ENCODE results near the gene RND3.

The RND3 gene

DNA sequence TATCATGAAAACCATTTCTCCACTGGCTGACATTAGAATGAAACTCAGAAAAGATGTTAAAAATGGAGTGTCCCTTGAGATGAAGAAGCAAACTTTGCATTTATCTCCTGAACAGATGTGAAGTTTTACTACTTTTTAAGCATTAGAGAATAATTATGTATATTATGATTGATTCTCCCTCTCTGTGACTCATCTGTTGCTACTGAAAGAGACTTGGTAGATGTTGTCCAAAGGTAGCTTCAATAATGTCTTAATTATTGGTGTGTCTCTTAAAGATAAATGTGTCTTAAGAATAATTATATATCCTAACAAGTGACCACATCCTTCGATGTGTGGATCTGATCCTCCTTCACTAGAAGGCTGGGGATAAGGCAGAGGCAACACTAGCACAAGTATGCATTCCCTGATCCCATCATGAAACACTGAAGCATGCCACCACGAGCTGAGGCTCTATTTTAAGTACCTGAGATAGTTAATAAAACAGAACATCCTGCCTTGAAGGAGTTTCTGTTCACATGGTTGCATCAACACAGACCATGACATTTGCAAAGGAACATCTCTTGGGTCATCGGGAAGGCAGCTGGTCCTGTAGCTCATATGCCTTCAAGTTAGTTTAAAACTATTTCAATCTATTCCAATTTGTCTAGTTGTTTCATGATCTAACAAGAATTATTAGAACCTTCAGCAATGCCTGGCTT lies 15.5 kb downstream of the RND3 start:
- DNase-seq (ENCODE audit: low spot score), result no peak

DNA sequence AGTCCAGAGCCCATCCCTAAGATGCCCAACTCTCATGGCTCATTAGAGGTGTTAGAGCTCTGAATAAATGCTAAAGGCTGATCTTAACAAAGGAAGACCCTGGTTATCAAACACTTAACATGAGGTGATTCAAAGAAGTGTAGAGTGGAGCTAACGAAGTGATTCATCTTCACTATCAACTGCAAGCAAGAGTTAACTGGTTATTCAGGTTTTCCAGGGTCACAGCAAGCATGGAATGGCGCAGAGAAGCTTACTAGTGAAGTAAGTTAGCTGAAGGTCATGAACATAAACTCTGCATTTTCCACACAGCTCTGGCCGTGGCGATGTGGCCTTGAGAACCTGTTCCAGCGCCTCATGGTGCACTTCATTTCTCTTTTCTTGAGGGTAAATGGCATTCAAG lies 17.0 kb downstream of the RND3 start:
- in situ Hi-C loops (cut with MboI; ENCODE audit: low sequenced_read_pairs, unreplicated experiment), result no loop called here
- DNase-seq (ENCODE audit: low spot score), result no peak

More for the DNA sequence above, 15.5 kb downstream of the RND3 start:
- TF ChIP-seq, protein P1, sequence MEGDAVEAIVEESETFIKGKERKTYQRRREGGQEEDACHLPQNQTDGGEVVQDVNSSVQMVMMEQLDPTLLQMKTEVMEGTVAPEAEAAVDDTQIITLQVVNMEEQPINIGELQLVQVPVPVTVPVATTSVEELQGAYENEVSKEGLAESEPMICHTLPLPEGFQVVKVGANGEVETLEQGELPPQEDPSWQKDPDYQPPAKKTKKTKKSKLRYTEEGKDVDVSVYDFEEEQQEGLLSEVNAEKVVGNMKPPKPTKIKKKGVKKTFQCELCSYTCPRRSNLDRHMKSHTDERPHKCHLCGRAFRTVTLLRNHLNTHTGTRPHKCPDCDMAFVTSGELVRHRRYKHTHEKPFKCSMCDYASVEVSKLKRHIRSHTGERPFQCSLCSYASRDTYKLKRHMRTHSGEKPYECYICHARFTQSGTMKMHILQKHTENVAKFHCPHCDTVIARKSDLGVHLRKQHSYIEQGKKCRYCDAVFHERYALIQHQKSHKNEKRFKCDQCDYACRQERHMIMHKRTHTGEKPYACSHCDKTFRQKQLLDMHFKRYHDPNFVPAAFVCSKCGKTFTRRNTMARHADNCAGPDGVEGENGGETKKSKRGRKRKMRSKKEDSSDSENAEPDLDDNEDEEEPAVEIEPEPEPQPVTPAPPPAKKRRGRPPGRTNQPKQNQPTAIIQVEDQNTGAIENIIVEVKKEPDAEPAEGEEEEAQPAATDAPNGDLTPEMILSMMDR (IDR thresholded peaks at IDR 0.05; ENCODE audit: borderline replicate concordance, control extremely low read depth, extremely low read depth, insufficient read depth, missing control alignments), result no peak
- in situ Hi-C loops (cut with MboI; ENCODE audit: low sequenced_read_pairs, unreplicated experiment), result no loop called here

DNA sequence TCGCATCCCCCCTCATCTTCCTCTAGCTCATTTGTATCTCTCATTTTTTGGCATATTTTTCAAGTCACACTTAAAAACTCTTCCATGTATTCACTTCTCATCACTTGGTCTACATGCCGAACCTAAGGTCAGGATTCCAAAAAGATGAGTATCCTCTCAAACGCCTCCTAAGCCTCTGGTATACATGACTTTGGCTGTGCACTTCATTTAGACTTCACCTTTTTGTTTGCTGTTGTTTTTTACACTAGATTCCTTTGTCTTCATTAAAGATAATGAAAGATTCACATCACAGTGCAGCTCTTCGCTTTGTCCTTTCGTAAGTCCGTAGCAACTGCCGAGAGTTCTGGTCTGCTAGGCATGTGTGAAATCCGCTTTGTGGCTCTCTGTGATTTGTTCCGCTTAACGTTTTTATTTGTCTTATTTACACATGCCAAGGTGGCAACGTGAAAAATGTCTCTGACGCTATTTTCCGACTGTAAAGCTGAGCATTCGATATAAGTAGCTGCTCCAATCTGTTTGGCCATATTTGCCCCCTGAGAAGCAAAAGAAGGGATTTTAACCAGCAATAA lies 17.7 kb downstream of the RND3 start:
- TF ChIP-seq, protein P1 (IDR thresholded peaks at IDR 0.05; ENCODE audit: borderline replicate concordance, control extremely low read depth, extremely low read depth, insufficient read depth, missing control alignments), result no peak
- in situ Hi-C loops (cut with MboI; ENCODE audit: low sequenced_read_pairs, unreplicated experiment), result no loop called here
- DNase-seq (ENCODE audit: low spot score), result no peak

More for the DNA sequence above, 17.0 kb downstream of the RND3 start:
- TF ChIP-seq, protein P1 (IDR thresholded peaks at IDR 0.05; ENCODE audit: borderline replicate concordance, control extremely low read depth, extremely low read depth, insufficient read depth, missing control alignments), result no peak

DNA sequence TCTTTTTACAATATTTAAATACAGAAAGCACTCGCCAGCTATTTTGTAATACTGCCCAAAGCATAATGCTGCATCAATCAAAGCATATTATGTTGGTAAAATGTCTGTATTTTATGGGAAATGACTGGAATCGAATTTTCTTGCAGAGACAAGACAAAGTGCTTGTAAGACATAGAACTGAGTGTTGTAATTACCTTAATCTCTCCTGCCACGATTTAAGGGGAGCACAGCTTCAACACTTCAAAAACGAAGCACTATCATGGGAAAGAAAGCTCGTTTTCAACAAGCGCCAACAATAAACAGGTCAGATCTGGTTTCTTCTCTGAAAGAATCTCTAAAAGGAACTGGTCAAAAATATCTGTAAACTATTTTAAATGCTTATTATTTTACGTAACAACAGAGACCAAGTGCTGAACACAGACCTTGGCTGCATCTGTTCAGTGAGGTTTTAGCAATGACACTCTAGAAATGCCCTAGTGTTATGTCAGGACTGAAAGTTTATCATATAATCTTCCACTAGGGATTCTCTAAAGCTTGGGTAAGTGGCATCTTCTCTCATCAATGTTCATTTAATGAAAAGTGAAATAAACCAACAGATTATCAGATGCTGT lies 19.0 kb downstream of the RND3 start:
- in situ Hi-C loops (cut with MboI; ENCODE audit: low sequenced_read_pairs, unreplicated experiment), result no loop called here
- no peak for DNase-seq (ENCODE audit: low spot score)
- TF ChIP-seq, protein P1 (IDR thresholded peaks at IDR 0.05; ENCODE audit: borderline replicate concordance, control extremely low read depth, extremely low read depth, insufficient read depth, missing control alignments), result no peak

DNA sequence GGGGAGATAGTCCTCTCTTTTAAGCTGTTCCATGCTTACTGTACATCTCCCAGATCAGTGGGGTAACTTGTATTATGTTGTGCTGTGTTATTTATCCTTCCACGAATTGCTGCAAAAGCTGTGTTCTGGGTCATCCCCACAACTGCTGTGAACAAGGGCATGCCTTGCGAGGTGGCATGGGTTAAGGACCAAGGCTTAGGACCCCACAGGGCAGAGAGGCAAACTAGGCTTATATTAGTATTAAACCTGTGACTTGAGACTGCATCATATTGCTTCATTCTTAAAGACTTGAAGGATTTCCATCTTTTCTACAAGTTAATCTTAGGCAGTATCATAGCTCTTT lies 19.9 kb downstream of the RND3 start:
- in situ Hi-C loops (cut with MboI; ENCODE audit: low sequenced_read_pairs, unreplicated experiment), result no loop called here
- DNase-seq (ENCODE audit: low spot score), result no peak
- TF ChIP-seq, protein P1 (IDR thresholded peaks at IDR 0.05; ENCODE audit: borderline replicate concordance, control extremely low read depth, extremely low read depth, insufficient read depth, missing control alignments), result no peak

DNA sequence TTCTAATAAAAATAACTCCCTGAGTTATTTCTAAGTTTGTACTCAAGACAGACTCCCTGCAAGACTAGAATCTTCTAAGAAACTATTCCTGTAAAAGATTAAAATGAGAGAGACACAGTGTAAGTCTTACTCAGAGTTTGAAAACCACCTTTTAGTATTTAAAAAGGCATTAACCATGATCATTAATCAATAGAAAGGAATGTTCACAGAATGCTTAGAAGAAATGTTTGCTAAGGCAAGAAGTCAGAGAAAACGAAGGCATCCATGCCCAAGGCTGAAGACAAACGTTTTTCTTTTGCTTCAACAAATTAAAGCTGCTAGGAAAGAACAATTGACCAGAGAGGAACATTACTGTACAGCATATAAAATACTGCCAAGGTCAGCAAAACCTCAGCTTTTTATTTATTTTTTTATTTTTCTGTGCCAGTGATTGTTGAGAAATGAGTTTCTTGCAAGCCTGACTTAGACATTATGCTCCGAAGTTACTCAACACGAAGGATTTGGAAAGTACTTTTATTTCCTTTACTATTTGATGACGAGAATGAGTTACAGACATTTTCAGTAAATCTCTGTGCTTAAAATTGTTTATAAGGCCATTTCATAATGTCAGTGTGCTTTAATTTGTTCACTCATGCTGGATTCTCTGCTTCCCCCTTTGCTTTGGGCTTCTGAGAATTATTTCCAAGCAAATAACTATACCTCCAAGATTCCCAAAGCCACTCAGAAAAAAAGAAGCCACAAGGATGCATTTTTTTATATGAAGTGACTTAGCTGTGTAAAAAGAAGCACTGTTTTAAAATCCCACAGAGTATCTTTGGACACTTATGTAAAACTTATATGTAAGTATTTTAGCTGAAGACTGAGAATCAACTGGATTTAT lies 20.5 kb downstream of the RND3 start:
- DNase-seq (ENCODE audit: low spot score), result no peak
- in situ Hi-C loops (cut with MboI; ENCODE audit: low sequenced_read_pairs, unreplicated experiment), result no loop called here
- TF ChIP-seq, protein P1 (IDR thresholded peaks at IDR 0.05; ENCODE audit: borderline replicate concordance, control extremely low read depth, extremely low read depth, insufficient read depth, missing control alignments), result no peak

All from GM13976 (cell line).